HEK293T (cell line): ENCODE data around the gene ZBTB48.

Experiments
- CTCF ChIA-PET: fragments of 350-600 bp; formaldehyde crosslinking; extraction: SDS; loops from one replicate; lab custom pipeline; 2021; ENCODE audit warnings: antibody characterized with exemption, inconsistent platforms; lab: Yijun Ruan, JAX
- POLR2A ChIA-PET: fragments of 350-600 bp; formaldehyde crosslinking; extraction: SDS; loops from one replicate; lab custom pipeline; 2020; ENCODE audit warnings: antibody characterized with exemption, inconsistent platforms; lab: Yijun Ruan, JAX
- DNase-seq: peaks from one replicate; pipeline ENCODE4 v3.0.0; 2012; ENCODE audit warnings: mixed read lengths; ENCODE audit errors: extremely low spot score
- ARNT ChIP-seq: fragments of 450-650 bp; IDR thresholded peaks from 2 replicates; pipeline ENCODE4 v1.6.1; 2017; ENCODE audit warnings: mild to moderate bottlenecking
- BHLHE40 ChIP-seq: fragments of 450-650 bp; IDR thresholded peaks from 2 replicates; pipeline ENCODE4 v1.6.1; 2016; ENCODE audit warnings: mild to moderate bottlenecking, moderate library complexity, borderline replicate concordance
- CTBP1 ChIP-seq: fragments of 450-650 bp; IDR thresholded peaks from 2 replicates; pipeline ENCODE4 v1.6.1; 2016; ENCODE audit warnings: borderline replicate concordance
- ELF4 ChIP-seq: fragments of 450-650 bp; IDR thresholded peaks from 2 replicates; pipeline ENCODE4 v1.6.1; 2017; ENCODE audit warnings: antibody characterized with exemption
- FOXA1 ChIP-seq: fragments of 450-650 bp; IDR thresholded peaks from 2 replicates; pipeline ENCODE4 v1.6.1; 2016; ENCODE audit warnings: mild to moderate bottlenecking
- FOXK2 ChIP-seq: fragments of 450-650 bp; IDR thresholded peaks from 2 replicates; pipeline ENCODE4 v1.6.1; 2016; ENCODE audit warnings: mild to moderate bottlenecking
- FOXM1 ChIP-seq: fragments of 450-650 bp; IDR thresholded peaks from 2 replicates; pipeline ENCODE4 v1.6.1; 2017; ENCODE audit warnings: mild to moderate bottlenecking, borderline replicate concordance
- HDGF ChIP-seq: fragments of 450-650 bp; IDR thresholded peaks from 2 replicates; pipeline ENCODE4 v1.6.1; 2017; ENCODE audit warnings: antibody characterized with exemption, borderline replicate concordance
- L3MBTL2 ChIP-seq: fragments of 450-650 bp; conservative IDR thresholded peaks from 2 replicates; pipeline ENCODE4 v1.6.1; 2016; ENCODE audit warnings: mild to moderate bottlenecking
- LEF1 ChIP-seq: fragments of 450-650 bp; IDR thresholded peaks from 2 replicates; pipeline ENCODE4 v1.6.1; 2017; ENCODE audit warnings: mild to moderate bottlenecking, borderline replicate concordance
- NFRKB ChIP-seq: fragments of 450-650 bp; IDR thresholded peaks from 2 replicates; pipeline ENCODE4 v1.6.1; 2016; ENCODE audit warnings: mild to moderate bottlenecking, moderate library complexity
- PKNOX1 ChIP-seq: fragments of 450-650 bp; IDR thresholded peaks from 2 replicates; pipeline ENCODE4 v1.6.1; 2016
- SP1 ChIP-seq: fragments of 450-650 bp; IDR thresholded peaks from 2 replicates; pipeline ENCODE4 v1.6.1; 2017
- SUZ12 ChIP-seq: fragments of 450-650 bp; IDR thresholded peaks from 2 replicates; pipeline ENCODE4 v1.6.1; 2016; ENCODE audit warnings: mild to moderate bottlenecking
- TARDBP ChIP-seq: fragments of 450-650 bp; IDR thresholded peaks from 2 replicates; pipeline ENCODE4 v1.6.1; 2016
- ZNF384 ChIP-seq: fragments of 450-650 bp; IDR thresholded peaks from 2 replicates; pipeline ENCODE4 v1.6.1; 2016

ZBTB48 gene

GRCh38 chr1:6585081-6585722 is 5.4 kb downstream of the ZBTB48 start:
- TF ChIP-seq NFRKB, result no peak
- TF ChIP-seq ELF4, result no peak
- TF ChIP-seq TARDBP, result no peak
- no peak for TF ChIP-seq FOXM1
- TF ChIP-seq SUZ12, result no peak
- TF ChIP-seq CTBP1, result no peak
- no peak for TF ChIP-seq HDGF
- no peak for TF ChIP-seq FOXK2
- TF ChIP-seq LEF1, result no peak
- no peak for TF ChIP-seq ARNT
- TF ChIP-seq L3MBTL2, result no peak
- no peak for TF ChIP-seq FOXA1
- no peak for TF ChIP-seq PKNOX1
- TF ChIP-seq ZNF384, result no peak
- no peak for TF ChIP-seq SP1
- TF ChIP-seq BHLHE40, result no peak
- CTCF ChIA-PET, result interaction anchor here (0.7 kb wide), 1 partner anchor 18 kb away, joined by 3 read pairs; no protein-coding TSS in a partner anchor
- POLR2A ChIA-PET, result interaction anchor here (0.6 kb wide), 1 partner anchor 56 kb away, joined by 3 read pairs; no protein-coding TSS in a partner anchor
- no peak for DNase-seq

DNA sequence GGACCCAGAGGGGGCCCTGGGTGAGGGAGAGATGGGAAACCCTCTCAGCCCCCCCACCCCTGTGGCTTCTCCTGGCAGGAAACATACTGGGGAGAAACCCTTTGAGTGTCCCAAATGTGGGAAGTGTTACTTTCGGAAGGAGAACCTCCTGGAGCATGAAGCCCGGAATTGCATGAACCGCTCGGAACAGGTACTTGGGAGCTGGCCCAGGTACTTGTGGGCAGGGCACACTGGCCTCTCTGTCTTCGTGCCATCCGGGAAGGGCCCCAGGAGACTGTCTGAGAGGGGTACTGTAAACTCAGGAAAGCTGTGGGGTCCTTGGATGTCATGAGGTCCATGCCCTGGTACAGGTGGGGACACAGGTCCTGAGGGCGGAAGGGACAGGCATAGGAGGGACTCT is 6.0 kb downstream of the ZBTB48 start:
- POLR2A ChIA-PET, result no interaction called here

GRCh38 chr1:6586404-6586816 is 6.6 kb downstream of the ZBTB48 start:
- POLR2A ChIA-PET, result interaction anchor here (2.1 kb wide), 1 partner anchor 17 kb away, joined by 11 read pairs; the partner anchor contains the start of gene KLHL21
- TF ChIP-seq BHLHE40, result no peak
- TF ChIP-seq LEF1, result no peak
- TF ChIP-seq FOXM1, result no peak
- no peak for TF ChIP-seq ARNT
- no peak for TF ChIP-seq SP1
- DNase-seq, result no peak
- CTCF ChIA-PET, result no interaction called here

More for the DNA sequence above, 6.0 kb downstream of the ZBTB48 start:
- DNase-seq, result no peak
- TF ChIP-seq L3MBTL2, result no peak
- TF ChIP-seq SUZ12, result no peak
- TF ChIP-seq SP1, result no peak
- no peak for TF ChIP-seq ZNF384
- TF ChIP-seq ELF4, result no peak
- TF ChIP-seq BHLHE40, result no peak
- TF ChIP-seq TARDBP, result no peak
- no peak for TF ChIP-seq LEF1
- no peak for TF ChIP-seq CTBP1
- TF ChIP-seq ARNT, result no peak
- TF ChIP-seq FOXA1, result no peak
- TF ChIP-seq HDGF, result no peak
- no peak for TF ChIP-seq FOXM1
- CTCF ChIA-PET, result no interaction called here

DNA sequence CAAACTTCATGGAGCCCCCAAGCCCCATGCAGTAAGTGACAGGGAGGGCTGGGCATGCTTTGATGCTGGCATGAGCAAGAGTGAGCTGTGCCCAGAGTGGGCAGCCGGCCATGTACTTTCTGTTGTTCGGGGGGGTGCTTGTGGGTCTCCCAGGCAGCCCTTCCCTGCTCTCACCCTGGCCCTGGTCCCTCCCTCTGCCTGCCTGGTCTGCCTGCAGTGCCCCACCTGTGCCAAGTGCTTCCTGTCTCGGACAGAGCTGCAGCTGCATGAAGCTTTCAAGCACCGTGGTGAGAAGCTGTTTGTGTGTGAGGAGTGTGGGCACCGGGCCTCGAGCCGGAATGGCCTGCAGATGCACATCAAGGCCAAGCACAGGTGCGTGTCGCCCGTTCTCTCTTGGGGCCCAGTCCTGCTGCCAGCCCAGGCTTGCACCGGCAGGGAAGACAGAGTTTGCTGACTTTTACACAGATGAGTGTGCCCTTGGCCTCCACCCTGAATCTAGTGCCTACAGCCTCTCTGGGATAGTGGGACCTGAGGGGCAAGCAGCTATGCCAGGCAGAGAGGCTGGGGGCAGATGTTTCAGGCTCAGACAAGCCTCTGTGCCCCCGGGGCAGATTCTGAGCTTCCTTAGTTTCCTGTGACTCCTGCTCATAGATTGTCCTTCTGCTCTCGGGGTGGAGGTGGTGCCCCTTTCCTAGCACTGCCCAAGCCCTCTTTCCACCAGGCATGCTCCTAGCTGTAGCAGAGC is 7.6 kb downstream of the ZBTB48 start:
- ChIA-PET CTCF (no interaction called here), POLR2A (interaction anchor here (1.5 to 2.4 kb wide), 3 partner anchors 8 to 16 kb away, joined by 4 to 12 read pairs (median 11); partner anchors contain the start of genes KLHL21 and ZBTB48)
- DNase-seq, result no peak
- TF ChIP-seq FOXM1 (no peak), ARNT (no peak), FOXA1 (no peak), ZNF384 (no peak), HDGF (no peak), CTBP1 (no peak)

DNA sequence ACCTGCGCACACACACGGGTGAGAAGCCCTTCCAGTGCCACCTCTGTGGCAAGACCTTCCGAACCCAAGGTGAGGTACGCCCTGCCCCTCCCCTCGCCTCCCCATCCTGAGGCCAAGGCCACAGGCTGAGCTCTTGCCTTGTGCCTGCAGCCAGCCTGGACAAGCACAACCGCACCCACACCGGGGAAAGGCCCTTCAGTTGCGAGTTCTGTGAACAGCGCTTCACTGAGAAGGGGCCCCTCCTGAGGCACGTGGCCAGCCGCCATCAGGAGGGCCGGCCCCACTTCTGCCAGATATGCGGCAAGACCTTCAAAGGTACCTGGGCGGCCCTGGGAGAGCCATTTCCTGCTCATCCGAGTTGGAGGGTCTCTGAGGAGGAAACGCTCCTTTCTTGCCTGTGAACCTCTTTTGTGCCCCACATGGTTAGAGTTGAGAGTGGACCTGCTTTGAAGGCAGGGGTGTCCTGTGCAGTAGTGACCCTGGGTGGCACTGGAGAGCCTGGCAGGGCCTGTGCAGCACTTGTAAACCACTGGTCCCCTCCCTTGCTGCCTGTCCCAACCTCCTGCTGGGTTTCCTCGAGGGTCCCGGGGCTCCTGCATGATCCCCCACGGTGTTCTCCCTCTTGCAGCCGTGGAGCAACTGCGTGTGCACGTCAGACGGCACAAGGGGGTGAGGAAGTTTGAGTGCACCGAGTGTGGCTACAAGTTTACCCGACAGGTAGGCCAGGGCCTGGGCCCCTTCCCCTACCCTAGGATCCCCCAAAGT is 8.5 kb downstream of the ZBTB48 start:
- ChIA-PET POLR2A (interaction anchor here (1.5 to 2.4 kb wide), 3 partner anchors 9 to 15 kb away, joined by 4 to 12 read pairs (median 11); partner anchors contain the start of genes KLHL21 and ZBTB48), CTCF (no interaction called here)
- no peak for TF ChIP-seq ARNT
- no peak for TF ChIP-seq FOXK2
- no peak for TF ChIP-seq BHLHE40
- no peak for TF ChIP-seq CTBP1
- no peak for TF ChIP-seq L3MBTL2
- TF ChIP-seq PKNOX1, result no peak
- no peak for TF ChIP-seq ZNF384
- TF ChIP-seq SP1, result no peak
- no peak for TF ChIP-seq LEF1
- TF ChIP-seq FOXA1, result no peak
- TF ChIP-seq HDGF, result no peak
- no peak for DNase-seq
